Anterior cingulate cortex (tissue), 58 donors: ENCODE measurements around the gene SPATA17.
"Not testable (repeated sequence)": the region's sequence is repeated elsewhere in the genome, so short reads cannot be mapped to it uniquely, and the experiment has no call there.

Experiments used
- DNase-seq, 58 donors: peaks; one replicate each; lab custom pipeline; 2025; lab: John Stamatoyannopoulos, UW

SPATA17 gene, protein sequence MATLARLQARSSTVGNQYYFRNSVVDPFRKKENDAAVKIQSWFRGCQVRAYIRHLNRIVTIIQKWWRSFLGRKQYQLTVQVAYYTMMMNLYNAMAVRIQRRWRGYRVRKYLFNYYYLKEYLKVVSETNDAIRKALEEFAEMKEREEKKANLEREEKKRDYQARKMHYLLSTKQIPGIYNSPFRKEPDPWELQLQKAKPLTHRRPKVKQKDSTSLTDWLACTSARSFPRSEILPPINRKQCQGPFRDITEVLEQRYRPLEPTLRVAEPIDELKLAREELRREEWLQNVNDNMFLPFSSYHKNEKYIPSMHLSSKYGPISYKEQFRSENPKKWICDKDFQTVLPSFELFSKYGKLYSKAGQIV

DNA sequence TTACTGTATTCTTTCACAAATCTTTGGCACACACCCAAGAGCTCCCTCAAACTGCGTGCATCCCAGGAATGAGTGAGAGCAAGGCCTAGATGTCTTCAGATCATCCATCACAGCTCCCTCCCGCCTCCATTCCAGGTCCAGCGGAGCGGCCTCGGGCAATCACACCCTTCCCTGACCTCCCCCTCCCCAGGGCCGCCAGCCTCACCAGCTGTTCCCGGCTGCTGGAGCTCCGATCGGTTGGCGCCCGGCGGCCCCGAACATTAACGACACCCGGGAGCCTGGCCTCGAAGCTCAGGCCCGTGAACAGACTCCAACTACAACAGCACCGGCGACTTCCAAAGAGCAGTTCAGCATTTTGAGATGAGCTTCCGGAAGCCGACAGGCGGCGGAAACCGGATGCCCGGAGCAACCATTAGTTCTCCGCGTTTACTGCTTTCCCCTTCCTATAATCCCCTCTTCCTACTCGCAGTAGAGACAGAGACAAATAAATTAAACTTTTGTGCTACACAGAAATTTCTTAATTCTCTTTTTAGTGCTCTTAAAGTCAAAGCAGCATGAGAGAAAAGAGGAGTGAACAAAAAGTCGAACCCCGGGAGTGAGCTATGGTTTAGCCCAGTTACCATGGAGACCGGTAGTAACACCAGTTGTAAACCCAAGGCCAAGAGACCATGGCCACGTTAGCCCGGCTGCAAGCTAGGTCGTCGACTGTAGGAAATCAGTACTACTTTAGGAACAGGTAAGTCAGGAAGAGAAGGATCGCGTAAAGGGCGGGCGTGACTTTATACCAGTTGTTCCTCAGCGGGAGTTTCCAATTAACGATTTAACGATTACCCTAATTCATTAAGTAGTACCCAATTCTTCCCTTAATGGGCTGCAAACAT, at the start of gene SPATA17, which contains the start of gene GPATCH2:
Gene SPATA17 (plus strand): TSS at position 634 of the 881 bp plus-strand sequence. CDS start 35 bp downstream, at position 669.
Gene GPATCH2 (minus strand): TSS at position 380 of the 881 bp plus-strand sequence. CDS start 119 bp downstream, at position 261.
- DNase-seq: peak in 57 of 58 donors; percentile 12 to 86 (median 64)

DNA sequence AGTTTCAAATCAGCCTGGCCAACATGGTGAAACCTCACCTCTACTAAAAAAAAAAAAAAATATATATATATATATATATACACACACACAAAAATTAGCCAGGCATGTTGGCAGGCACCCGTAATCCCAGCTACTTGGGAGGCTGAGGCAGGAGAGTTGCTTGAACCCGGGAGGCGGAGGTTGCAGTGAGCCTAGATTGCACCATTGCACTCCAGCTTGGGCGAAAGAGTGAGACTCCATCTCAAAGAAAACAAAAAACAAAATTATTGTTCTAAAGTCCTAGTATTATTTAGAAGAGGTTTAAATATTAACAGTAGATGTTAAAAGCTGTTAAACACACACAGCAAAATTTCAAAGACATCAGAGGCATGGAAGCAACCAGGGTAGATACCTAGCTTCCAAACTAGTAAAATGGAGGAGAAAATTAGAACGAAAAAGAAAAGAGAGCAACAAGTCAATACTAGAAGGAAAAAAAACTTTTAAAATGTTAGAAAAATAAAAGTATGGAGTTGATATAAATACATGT, 46.8 kb upstream of the SPATA17 start:
- DNase-seq: not testable (repeated sequence)

DNA sequence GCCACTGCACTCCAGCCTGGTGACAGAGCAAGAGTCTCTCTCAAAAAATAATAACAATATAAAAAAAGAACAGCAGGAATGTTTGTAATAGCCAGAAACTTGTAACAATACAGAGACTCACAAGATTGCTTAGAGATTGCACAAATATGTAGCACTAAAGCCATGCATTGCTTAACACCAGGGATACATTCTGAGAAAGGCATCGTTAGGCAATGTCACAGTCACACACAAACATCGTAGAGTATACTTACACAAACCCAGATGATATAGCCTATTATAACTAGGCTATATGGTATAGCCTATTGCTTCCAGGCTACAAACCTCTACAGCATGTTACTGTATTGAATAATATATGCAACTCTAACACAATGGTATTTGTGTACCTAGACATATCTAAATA, 45.6 kb upstream of the SPATA17 start:
- DNase-seq: no peak

DNA sequence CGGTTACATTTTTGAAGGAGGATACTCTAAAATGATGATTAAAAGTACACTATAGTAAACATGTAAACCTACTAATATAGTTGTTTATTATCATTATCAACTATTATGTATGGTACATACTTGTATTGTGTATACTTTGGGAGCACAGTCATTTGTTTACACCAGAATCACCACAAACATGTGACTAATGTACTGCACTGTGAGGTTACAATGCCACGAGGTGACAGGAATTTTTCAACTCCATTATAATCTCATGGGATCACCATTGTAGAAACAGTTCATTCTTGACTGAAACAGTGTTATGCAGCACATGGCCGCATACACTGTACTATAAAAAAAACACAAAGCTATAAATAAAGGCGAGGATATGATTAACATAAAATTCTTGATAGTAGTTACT, 44.6 kb upstream of the SPATA17 start:
- DNase-seq: no peak

DNA sequence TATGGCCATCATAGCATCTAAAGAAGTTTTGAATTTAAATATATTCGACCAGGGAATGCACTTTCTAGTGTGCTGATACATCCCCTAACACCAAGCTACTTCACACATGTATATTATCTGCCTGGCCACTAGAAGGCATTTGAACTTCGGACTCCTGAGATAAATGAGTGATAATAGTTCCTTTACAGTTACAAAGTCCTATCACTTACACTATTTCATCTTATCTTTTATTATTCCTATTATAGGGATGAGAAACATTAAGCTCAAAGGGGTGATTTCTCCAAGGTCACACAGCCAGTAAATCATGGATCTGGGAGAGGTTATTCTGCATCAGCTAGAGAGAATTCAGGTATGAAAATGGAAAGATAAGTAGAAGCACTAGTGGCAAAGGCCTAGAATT, 40.5 kb upstream of the SPATA17 start:
- no peak for DNase-seq

DNA sequence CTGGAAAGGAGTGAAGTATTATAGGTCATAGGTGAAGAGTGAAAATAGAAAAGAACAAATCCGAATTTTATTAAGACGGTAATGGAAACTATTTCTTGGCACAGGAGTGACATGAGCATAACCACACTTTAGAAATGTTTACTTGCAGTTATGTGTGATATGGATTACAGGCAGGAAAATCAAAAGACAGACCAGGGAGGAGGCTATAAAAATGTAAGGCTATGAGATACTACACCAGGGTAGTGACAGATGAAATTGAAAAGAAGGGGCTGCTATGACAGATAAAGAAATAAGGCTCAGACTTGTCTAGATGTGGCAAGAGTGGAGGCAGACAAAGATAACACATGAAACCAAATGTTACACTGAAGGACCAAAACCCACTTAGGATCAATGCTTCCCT, 32.0 kb upstream of the SPATA17 start:
- no peak for DNase-seq

DNA sequence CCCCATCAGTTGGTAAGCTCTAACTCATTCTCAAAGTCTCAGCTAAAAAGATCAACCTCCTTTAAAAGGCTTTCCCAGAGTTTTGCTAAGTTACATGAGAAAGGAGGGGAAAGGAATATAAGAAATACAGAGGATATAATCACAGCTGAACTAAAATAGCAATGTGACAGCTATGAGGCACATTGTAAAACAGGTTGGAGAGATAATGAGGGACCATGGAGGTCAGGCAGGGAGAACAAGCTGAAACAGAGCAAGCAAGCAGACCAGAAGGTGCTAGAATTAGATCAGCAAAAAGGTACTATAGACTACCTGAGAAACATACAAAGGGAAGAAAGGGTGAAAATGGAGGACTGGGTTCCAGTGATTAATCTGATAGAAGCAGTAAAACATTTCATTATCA, 28.8 kb upstream of the SPATA17 start:
- DNase-seq: no peak

DNA sequence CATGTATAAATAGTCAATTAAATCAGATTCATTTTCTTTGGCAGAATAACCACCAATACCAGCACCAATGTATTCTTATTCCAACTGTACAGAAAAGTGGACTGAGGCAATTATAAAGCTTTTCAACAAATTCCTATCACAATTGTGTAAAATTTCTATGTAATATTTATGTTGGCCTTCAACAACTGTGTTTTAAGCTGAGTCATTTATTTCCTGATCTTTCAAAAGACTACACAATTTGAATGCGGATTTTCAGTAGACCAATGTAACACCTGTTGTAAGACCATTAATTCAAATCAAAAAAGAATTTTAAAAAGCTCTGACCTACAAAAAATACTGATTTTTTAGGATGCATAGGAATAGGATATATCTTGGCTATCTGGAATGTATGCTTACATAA, 25.8 kb upstream of the SPATA17 start:
- no peak for DNase-seq

DNA sequence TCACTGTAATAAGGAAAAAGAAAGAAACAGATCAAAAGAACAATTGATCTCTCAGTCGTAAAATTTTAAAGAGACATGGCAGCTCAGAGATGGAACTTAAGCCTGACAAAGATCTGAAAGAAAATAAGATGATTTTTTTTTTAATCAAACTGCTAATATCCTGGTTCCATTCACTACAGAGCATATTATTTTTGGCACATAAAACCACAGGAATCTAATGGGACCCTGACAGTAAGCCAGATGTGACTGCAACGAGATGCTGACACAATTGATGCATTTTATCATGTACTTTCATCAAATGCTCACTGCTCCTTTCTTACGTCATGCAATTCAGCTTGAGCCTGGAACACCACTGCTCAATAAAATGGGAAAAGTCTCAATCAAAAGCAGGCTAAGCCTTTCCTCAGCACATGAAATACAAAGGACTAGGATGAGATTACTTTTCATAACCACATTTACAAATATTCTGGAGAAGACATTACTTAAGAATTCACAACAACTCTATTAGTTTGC, 16.9 kb upstream of the SPATA17 start:
- DNase-seq: no peak

DNA sequence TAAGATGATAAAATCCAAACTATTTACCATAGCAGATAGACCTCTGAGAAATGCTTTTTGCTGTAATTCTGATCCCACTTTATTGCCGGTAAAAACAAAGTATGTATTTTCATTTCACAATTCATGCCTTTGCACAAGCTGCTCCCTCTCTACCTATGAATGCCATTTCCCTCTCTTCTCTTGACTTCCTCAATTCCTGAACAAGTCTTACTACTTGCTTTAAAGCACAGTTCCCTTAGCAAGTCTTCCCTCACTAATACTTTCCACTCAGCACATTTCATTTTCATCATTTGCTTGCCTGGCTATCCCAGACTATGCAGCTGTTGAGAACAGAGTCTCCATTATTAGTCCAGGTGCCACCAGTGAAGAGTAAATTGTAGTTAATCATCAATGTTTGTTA, 14.0 kb upstream of the SPATA17 start:
- DNase-seq: no peak

DNA sequence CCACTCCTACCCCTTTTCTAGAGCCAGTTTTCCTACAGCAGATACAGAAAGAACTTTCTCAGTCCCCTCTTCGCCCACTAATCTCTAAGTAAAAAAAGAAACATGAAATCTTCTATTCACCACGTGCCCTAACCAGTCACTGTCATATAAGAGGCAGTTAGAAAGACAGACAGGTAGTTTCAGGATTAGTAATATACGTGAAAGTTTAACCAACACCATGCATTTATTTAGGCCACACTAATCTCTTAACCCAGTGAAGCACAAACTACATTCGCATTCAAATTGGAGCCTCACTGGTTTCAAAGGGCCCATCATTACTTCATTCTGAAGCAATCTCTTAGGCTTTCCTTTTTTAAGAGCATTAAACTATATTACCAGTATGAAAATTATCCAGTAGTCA, 10.3 kb upstream of the SPATA17 start:
- DNase-seq: no peak

DNA sequence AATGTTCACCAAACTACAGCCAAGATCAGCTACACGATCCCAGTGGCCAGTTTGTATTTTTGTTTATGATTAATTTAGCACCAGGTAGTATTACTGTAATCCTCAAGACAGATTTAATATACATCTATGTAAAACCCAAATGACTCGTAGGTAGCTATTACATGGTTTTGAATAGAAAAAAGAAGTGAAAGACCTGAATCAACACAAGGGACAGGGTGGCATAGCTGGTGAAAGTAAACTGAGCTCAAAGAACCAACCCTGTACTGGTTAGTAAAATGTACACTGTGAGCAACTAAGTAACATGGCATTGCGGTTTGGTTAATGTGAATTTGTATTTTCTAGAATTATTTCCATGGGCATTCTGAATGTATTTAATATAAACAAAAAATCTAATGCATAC, 9.1 kb upstream of the SPATA17 start:
- no peak for DNase-seq

DNA sequence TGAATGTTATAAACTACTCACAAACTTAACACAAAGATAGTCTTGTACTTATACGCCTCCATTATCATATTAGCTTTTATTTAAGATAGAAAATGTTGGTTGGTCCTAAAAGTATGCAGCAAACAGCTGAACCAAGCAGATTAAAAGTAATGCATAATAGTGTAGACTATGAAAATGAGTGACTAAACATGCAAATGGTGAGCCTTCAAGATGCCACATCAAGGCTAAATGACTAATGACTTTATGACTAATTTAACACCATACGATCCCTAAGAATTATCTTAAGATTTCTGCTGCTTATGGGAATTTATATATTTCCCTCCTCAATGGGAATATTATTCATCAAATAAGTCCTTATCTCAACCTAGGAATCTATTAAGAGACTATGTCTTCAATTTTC, 4.8 kb upstream of the SPATA17 start:
- no peak for DNase-seq

DNA sequence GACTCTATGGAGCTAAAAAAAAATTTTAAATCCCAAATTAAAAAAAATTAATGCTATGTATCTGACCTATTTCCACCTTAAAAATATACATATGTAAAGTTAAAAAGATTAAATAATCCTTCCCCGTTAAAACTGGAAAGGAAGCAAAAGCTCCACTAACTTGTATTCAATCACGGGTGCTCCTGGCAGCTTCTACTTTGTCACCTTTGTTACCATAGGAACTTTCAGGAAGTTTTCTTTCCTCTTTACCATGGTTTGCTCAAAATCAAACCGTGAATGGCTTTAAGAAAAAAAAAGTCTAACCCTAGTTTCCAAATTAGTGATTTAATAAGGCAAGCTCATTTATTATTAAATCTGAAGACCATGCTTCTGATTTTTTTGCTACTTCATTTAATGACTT, 3.7 kb upstream of the SPATA17 start:
- no peak for DNase-seq

DNA sequence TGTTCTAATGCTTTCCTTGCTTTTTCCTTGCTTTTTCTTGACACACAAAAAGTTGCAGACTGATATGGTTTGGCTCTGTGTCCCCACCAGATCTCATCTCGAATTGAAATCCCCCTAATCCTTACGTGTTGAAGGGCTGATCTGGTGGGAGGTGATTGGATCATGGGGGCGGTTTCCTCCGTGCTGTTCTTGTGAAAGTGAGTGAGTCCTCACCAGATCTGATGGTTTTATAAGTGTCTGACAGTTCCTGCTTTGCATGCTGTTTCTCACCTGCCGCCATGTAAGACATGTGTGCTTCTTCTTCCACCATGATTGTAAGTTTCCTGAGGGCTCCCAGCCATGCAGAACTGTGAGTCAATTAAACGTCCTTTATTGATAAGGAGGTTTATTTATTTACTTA, 11.3 kb downstream of the SPATA17 start:
- no peak for DNase-seq

DNA sequence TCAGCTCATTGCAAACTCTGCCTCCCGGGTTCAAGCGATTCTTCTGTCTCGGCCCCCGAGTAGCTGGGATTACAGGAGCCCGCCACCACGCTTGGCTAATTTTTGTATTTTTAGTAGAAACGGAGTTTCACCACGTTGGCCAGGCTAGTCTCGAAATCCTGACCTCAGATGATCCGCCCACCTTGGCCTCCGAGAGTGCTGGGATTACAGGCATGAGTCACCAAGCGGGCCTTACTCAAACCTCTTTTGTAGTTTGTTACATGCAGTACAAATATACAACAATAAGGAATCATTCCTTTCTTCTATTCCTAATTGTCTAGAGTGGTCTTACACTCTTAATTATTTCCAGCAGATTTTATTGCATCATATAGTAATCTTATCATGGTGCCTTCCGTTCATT, 16.6 kb downstream of the SPATA17 start:
- no peak for DNase-seq

DNA sequence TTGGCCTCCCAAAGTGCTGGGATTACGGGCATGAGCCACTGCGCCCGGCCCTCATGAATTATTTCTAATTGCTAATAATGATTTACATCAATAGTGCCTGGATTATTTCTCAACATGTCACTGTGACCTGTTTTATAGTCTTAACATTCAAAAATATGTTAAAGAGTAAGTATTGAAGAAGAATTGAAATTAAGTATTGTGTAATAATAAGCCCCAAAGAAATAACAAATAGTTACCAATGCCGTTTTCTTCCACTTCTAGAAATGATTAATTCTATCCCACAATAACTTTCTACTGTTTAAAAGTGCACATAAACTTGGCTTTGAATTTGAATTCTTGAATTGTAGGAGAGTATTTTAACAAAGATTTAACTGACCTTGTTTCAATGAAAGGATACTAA, 19.5 kb downstream of the SPATA17 start:
- no peak for DNase-seq

DNA sequence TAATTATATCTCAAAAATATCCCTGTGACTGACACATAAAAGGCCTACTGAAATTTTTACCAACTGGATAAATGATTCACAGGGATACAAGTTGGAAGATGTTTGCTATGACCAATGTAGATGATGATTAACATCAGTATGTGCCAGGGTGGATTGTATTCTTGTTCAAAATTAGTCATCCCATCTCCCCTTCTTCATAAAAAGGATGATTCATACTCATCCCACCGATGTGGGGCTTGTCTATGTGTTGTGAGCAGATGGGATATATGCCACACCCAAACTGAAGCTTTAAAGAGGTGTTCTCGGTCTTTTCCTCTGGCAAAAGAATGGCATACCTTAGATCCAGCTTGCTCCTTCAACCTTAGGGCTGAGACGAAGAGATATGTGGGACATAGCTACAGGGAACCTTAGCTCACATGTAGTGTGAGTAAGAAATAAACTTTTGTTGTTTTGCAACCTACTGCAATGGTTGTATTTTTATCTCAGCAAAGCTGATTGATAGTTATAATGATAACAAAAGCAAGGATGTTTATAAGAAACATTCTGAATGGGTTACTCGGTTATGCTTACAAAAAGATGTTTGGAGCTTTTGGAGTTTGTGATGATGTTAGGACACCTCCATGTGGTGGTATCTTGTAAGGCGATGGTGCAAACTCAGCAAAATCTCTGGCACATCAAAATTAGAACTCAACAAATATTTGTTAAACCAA, 29.4 kb downstream of the SPATA17 start:
- no peak for DNase-seq

DNA sequence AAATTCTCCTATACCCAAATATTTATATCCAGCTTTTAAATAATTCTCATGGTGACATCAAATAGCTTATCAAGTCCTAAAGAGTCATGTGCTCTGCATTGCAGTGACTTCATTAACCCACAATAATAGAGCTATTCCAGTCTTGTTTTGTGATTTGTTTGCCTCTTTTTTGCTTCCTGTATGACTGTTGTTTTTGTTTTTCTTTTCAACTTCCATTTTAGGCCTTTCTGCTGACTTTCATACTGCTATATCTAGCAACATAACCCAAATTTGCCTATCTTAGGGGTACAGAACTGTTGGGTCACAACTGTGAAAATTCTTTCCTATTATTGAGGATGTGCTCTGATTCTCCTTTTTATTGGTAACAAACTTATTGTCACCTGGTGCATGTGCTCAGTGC, 30.3 kb downstream of the SPATA17 start:
- DNase-seq: no peak

DNA sequence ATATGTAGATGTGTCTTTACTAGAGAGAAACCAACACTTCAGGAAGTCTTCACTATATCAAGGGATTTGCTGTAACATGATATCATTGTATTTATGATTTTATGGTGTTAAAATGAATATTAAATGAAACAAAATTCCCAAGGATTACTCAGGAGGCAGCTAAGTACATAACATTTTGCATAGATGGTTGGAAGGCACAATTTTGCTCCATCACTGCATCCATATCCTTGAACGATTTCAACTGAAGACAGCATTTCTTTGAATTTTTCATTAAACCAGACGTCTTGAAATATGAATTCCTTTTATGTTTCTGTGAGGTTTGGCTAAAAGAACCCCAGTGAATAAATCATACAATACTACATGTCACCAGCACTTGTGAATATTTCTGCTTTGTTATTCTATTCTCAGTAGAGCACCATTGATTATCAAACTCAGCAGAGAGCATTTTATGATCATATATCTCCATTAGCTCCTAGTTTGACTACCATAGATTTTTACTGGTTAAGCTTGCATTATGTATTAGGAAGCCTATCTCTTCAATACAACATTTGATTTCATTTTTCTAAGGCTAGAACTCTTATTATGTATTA, 37.3 kb downstream of the SPATA17 start:
- no peak for DNase-seq
